ENCODE measurements around the gene ADGRB3. TPM values are rescaled to one million over a fixed set of nuclear protein-coding genes. Genes with fewer than 3 reads are reported as not detected.

Gene ADGRB3
- total RNA-seq (1 to 10 TPM in 6 of 7 donors, under 1 TPM in 1; 0.64 to 4.1 (median 1.5) TPM), polyA plus RNA-seq (under 1 TPM; 0.09 to 0.58 (median 0.23) TPM)
- long read RNA-seq, donor 1: 0 reads
- long read RNA-seq, donor 2: 0 reads

- no peaks in the 10 kb centered on the region for H3K9me3 ChIP-seq
- DNase-seq: peak; percentile 82
- WGBS, 5 donors: 0 to 2% (median 1%) methylated on average over 29 to 79 of the region's 79 CpGs
- H3K4me1 ChIP-seq: peaks cover 0 to 52% (median 27%) of the 10 kb centered on the region in 6 donors
- intact Hi-C loops (cut with DNase I; ENCODE audit: low total_unique reads): no loop called here
- H3K27me3 ChIP-seq (replicated peaks in 1 of 7): peaks cover 0 to 67% (median 9%) of the 10 kb centered on the region in 7 donors
- H3K4me3 ChIP-seq: peak within 1 kb of the TSS; percentile 35 to 80 (median 57)
- H3K27ac ChIP-seq: peak within 1 kb of the TSS in 7 of 8 donors; percentile 32 to 80 (median 71)
- no peaks in the 10 kb centered on the region for H3K36me3 ChIP-seq
- TF ChIP-seq POLR2A (IDR thresholded peaks at IDR 0.05): no peak
- TF ChIP-seq POLR2AphosphoS5 (IDR thresholded peaks at IDR 0.05): peak; percentile 17 to 70 (median 67)
- TF ChIP-seq CTCF (IDR thresholded peaks at IDR 0.05 in 8 of 11, conservative IDR thresholded peaks at IDR 0.05 in 3 of 11): peak in 1 of 11 experiments; percentile 14
Observed at GRCh38 chr6:68634726-68635411, at the start of gene ADGRB3. Gene ADGRB3 (plus strand): TSS chr6:68635282. CDS start chr6:68638676, 3,394 bp downstream.

GRCh38 chr6:68593558-68593957, 41.5 kb upstream of the ADGRB3 start:
- TF ChIP-seq POLR2AphosphoS5 (IDR thresholded peaks at IDR 0.05) (no peak), POLR2A (IDR thresholded peaks at IDR 0.05) (no peak), CTCF (IDR thresholded peaks at IDR 0.05 in 8 of 11, conservative IDR thresholded peaks at IDR 0.05 in 3 of 11) (no peak)
- no peak overlapping the region for H3K27ac ChIP-seq
- H3K36me3 ChIP-seq: no peaks in the 10 kb centered on the region
- peaks cover 0 to 39% (median 10%) of the 10 kb centered on the region in 8 donors for H3K9me3 ChIP-seq
- no peaks in the 10 kb centered on the region for H3K27me3 ChIP-seq (replicated peaks in 1 of 7)
- intact Hi-C loops (cut with DNase I; ENCODE audit: low total_unique reads): no loop called here
- no peak for DNase-seq
- no peak overlapping the region for H3K4me3 ChIP-seq
- 88 to 98% (median 93%) methylated on average over 1 of the region's 1 CpG for WGBS, 5 donors
- no peaks in the 10 kb centered on the region for H3K4me1 ChIP-seq

GRCh38 chr6:68597642-68598041, 37.4 kb upstream of the ADGRB3 start:
- Histone ChIP-seq H3K36me3 (no peaks in the 10 kb centered on the region), H3K9me3 (peaks cover 0 to 15% (median 3%) of the 10 kb centered on the region in 8 donors), H3K4me1 (no peaks in the 10 kb centered on the region), H3K4me3 (no peak overlapping the region), H3K27ac (no peak overlapping the region), H3K27me3 (replicated peaks in 1 of 7) (no peaks in the 10 kb centered on the region)
- intact Hi-C loops (cut with DNase I; ENCODE audit: low total_unique reads): no loop called here
- TF ChIP-seq POLR2A (IDR thresholded peaks at IDR 0.05) (no peak), CTCF (IDR thresholded peaks at IDR 0.05 in 8 of 11, conservative IDR thresholded peaks at IDR 0.05 in 3 of 11) (no peak), POLR2AphosphoS5 (IDR thresholded peaks at IDR 0.05) (no peak)
- 47 to 69% (median 58%) methylated on average over 3 of the region's 3 CpGs for WGBS, 5 donors
- DNase-seq: no peak

- intact Hi-C loops (cut with DNase I; ENCODE audit: low total_unique reads): no loop called here
- no peaks in the 10 kb centered on the region for H3K27me3 ChIP-seq (replicated peaks in 1 of 7)
- H3K4me3 ChIP-seq: no peak overlapping the region
- no peak for DNase-seq
- no peaks in the 10 kb centered on the region for H3K36me3 ChIP-seq
- H3K9me3 ChIP-seq: no peaks in the 10 kb centered on the region
- no peaks in the 10 kb centered on the region for H3K4me1 ChIP-seq
- no peak for TF ChIP-seq CTCF (IDR thresholded peaks at IDR 0.05 in 8 of 11, conservative IDR thresholded peaks at IDR 0.05 in 3 of 11)
- TF ChIP-seq POLR2A (IDR thresholded peaks at IDR 0.05): no peak
- no peak for TF ChIP-seq POLR2AphosphoS5 (IDR thresholded peaks at IDR 0.05)
- no peak overlapping the region for H3K27ac ChIP-seq
Observed at GRCh38 chr6:68615938-68616337, 19.1 kb upstream of the ADGRB3 start.

All from spleen (tissue), 13 donors.